GM19455 (cell line): Measurements from ENCODE around the gene FAM120B.
"Not testable (repeated sequence)": the region's sequence is repeated elsewhere in the genome, so short reads cannot be mapped to it uniquely, and the experiment has no call there.

Experiments used
- ATAC-seq: cut with Tn5 transposase; IDR thresholded peaks from one replicate; pipeline ENCODE4 v1.9.1; 2021; ENCODE audit not compliant: unreplicated experiment

Gene FAM120B

DNA sequence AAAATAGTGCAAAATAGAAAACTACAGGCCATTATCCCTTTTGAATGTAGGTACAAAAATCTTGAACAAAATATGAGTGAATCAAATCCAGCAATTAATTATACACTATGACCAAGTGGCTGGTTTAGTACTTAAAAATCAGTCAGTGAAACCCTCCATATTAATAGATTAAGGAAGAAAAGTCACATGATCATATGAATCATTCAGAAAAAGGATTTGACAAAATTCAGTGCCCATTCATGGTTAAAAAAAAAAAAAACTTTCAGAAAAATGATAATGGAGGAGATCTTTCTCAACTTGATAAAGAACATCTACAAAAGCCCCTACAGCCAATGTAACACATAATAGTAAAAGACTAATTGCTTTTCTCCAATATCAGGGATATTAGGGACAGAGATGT, 75.0 kb downstream of the FAM120B start:
- ATAC-seq: no peak

DNA sequence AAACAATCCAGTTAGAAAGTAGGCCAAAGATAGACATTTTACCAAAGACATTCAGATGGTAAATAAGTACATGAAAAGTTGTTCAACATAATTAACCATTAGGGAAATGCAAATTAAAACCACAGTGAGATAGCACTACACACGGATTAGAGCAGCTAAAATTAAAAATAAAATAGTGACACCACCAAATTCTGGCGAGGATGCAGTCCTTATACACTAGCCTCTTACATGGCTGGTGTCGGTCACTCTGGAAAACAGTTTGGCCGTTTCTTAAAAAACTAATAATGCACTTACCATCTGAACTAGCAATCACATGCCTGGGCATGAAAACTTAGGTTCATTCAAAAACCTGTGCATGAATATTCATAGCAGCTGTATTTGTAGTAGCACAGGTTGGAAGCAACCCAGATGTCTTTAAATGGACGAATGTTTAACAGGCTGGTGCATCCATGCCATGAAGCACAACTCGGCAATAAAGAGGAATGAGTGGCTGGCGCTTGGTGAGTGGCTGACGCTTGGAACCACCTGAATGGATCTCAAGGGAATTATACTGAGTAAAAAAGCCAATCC, 77.0 kb downstream of the FAM120B start:
- ATAC-seq: no peak

DNA sequence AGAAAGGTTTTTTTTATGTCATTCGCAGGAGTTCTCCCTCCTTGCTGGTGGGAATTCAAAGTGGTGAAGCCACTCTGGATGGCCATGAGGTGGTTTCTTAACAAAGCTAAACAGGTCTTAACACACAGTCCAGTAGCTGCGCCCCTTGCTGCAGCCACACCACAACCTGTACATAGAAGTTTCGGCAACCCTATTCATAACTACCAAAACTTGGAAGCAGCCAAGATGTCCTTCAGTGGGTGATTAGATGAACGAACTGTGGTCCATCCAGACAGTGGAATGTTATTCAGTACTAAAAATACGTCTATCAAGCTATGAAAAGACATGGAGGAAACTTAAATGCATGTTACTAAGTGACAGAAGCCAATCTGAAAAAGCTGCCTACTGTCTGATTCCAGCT, 78.9 kb downstream of the FAM120B start:
- no peak for ATAC-seq

DNA sequence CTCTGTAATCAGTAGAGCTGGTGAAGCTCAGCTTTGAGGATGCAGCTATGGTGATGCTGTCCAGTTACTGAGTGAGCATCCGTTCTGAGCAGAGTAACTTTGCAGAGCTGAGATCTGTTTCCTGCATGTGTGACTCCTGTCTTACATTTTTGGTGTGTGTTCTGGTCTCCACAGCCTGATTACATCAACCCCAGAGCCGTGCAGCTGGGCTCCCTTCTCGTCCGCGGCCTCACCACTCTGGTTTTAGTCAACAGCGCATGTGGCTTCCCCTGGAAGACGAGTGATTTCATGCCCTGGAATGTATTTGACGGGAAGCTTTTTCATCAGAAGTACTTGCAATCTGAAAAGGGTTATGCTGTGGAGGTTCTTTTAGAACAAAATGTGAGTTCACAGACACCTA, 81.6 kb downstream of the FAM120B start:
- ATAC-seq: no peak

DNA sequence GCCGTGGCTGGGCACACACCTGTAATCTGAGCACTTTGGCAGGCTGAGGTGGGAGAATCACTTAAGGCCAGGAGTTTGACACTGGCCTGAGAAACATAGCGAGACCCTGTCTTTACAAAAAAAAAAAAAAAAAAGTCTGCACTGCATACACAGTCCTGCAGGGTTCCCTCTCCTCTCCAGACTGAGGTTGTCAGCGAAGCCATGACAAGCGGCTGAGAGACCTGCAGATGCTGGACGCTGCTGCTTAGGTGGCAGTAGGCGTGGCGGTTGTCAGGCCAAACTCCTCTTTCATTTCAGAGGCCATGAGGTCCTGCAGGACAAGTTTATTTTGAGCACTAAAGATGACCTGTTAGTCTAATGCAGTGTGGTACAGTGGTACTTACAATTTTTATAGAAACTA, 86.5 kb downstream of the FAM120B start:
- no peak for ATAC-seq

DNA sequence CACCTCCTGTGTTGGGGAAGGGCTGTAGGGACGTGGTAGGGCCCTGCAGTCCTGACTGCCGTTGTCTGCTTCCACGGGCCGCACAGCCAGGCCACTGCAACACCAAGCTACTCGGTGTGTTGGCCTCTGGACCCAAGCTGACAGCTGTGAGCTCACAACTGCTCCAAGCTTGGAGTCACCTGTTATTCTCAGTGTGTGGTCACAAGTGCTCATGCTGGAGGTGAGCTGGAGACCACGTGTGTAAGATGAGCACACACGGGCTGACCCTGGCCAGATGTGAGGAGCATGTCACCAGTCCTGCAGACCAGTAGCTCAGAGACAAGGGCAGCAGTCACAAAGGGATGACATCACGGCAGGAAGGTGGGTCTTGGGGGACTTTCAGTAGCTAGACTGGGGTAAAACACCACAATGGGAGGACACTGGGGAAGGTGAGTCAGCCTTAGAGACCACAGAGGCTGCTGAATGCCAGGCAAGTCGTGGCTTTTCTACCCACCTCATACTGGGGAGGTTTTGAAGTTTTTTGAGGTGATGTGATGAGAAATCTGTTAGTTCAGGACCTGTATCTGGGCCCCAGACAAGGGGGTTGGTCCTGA, 87.3 kb downstream of the FAM120B start:
- ATAC-seq: no peak

DNA sequence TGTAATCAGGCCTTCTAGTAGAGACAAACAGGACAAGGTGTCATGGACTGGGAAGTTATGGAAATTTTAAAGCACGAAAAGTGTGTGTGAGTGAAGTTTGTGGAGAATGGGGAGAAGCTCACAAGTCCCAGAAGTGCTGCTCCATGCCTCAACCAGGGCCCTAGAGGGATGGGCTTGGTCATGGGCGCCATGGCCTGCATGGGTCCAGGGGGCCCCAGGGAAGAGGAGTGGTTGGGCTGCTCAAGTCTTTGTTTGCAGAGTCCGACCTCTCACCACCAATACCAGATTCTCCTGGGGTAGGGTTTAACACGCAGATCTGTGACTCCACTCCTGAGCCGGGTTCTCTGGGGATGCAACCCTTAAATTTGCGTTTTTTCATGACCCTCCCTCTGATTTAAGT, 88.4 kb downstream of the FAM120B start:
- no peak for ATAC-seq

DNA sequence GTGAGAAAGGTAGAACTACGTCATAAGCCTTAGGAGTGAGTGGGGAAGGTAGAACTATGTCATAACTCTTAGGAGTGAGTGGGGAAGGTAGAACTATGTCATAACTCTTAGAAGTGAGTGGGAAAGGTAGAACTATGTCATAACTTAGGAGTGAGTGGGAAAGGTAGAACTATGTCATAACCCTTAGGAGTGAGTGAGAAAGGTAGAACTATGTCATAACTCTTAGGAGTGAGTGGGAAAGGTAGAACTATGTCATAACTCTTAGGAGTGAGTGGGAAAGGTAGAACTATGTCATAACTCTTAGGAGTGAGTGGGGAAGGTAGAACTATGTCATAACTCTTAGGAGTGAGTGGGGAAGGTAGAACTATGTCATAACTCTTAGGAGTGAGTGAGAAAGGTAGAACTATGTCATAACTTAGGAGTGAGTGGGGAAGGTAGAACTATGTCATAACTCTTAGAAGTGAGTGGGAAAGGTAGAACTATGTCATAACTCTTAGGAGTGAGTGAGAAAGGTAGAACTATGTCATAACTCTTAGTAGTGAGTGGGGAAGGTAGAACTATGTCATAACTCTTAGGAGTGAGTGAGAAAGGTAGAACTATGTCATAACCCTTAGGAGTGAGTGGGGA, 92.3 kb downstream of the FAM120B start:
- not testable (repeated sequence) for ATAC-seq

DNA sequence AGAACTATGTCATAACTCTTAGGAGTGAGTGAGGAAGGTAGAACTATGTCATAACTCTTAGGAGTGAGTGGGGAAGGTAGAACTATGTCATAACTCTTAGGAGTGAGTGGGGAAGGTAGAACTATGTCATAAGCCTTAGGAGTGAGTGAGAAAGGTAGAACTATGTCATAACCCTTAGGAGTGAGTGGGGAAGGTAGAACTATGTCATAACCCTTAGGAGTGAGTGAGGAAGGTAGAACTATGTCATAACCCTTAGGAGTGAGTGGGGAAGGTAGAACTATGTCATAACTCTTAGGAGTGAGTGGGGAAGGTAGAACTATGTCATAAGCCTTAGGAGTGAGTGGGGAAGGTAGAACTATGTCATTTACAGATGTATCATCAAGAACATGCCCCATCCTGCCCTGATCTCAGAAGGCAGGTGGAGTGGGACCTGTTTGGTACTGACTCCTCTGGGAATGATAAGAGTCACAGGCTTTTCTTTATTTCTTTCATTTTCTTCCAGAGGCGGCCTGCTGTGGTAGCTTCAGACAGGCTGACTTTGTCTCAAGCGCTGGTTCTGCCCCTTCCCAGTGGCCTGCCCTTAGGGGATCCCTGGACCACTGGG, 93.5 kb downstream of the FAM120B start:
- not testable (repeated sequence) for ATAC-seq

DNA sequence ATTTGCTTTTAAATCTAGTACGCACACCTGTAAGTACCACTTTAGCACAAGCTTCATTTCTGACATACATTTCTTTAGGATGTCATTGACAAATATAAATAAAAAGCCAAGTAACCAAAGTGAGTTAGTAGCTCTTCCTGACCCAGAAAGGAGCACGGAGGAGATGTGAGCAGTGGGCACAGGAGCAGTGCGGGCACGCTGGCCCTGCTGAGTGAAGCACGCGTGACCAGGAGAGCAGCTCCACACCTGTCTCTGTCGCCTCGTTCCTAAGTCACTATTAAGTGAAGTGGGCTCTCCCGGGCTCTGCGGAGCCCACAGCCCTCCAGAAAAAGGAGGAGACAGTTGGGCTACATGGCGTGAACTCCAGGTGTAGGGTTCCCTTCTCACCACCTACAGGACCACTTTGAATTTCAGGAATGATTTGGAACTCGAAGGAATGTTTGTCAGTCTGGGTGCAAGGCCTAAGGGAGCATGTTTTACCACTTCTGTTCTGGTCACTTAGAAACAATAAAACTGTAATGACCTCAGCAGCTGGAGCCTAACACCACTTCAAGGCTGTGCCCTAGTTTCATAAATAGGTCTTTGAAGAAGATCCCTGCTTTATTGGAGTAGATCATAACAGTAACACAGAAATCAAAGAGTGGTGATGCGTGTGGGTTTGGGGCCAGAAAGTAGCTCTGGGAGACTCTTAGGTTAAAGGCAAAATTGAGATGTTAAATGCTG, 95.9 kb downstream of the FAM120B start:
- ATAC-seq: no peak

DNA sequence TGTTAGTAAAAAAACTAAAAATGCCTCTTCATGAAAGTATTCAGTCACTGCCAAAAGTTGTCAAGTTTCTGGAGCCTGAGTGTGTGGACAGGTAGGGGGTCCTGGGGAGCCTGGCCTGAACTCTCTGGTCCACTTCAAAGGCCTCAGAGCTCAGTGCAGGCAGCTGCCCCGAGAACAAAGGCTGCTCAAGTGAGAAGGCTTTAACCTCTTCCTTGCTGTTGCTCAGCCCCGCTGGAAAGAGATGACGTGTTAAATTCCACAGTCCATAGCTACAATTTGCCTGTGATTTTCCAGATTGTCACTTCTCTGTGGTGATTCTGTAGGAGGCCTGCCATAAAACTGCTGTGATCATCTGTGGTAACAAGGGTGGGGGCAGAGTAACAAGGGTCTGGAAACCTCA, 96.9 kb downstream of the FAM120B start:
- no peak for ATAC-seq

DNA sequence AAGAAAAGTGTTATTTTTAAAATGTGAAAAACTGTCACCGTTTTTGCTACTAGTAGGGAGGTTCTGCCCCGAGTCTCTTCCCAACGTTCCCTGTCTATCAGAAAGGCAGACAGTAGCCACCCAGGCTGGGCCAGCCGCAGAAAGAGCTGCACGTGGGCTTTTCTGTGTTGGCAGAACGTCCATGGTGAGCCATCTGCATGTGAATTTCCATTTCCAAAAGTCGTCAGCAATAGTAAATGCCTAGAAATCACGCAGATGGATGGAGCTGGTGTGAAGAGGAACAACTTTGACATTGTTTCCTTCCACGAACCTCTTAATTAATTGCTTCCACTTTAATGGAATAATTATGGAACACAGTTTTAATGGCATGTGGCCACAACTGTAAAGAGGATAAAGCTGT, 97.5 kb downstream of the FAM120B start:
- ATAC-seq: no peak

DNA sequence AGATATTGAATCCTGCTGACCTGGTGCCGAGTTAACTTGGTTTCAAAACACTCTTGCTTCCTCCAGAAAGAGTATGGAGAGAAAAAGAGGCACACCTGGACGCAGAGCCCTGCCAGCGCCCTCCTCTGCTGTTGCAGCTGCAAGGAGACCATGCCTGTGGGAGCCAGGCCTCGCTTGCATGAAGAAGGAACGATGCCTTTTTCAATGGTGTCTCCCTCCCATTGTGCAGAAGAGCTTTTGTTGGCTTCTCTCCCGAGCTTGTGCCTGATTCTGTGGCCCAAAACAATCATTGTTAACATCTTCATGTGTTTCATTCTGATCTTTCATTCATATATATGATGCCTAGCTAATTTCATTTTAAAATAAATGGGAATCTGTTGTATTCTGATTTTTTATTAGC, 98.1 kb downstream of the FAM120B start:
- ATAC-seq: no peak

DNA sequence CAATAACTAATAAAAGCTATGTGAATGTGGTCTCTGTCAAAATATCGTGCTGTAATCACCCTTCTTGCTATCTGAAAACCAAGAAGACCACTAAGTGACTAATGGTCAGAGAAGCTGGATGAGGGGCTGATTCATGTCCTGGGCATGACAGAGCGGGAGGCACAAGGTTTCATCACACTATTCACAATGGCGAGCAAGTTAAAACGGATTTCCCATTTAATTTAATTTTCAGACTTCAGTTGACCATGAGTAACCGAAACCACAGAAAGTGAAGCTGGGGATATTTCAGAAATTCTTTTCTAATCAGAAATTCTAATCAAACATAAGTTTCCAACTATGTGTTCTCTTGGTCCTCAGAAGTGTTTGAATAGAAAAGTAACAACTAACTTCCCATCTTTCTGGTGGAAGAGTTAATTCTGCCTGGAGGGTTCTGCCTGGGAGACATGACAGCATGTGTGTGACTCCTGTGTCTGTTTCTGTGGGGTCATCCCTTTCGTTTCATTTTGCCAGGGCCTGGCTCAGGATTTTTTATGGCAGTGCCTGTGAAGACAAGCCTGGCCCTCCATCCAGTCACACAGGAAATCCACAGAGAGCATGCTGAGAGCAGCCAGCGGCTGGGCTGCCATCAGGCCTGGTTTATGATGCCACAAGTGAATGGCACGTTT, 98.9 kb downstream of the FAM120B start:
- no peak for ATAC-seq

DNA sequence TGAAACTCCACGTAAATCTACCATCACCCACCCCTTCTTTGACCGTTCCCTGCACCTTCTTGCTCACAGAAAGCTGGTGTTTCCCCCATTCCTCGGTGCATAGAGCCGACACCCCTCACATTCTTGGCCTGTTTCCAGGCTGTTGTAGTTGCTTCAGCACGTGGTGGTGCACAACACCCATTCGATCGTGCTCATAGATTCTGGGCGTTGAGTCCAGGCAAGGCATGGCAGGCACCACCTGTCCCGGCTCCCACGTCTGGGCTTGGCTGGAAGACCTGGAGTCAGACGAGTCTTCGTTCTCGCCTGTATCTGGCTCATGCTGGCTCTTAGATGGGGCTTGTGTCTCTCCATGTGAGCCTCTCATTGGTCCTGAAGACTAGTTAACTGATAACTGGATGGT, 100.6 kb downstream of the FAM120B start:
- no peak for ATAC-seq

DNA sequence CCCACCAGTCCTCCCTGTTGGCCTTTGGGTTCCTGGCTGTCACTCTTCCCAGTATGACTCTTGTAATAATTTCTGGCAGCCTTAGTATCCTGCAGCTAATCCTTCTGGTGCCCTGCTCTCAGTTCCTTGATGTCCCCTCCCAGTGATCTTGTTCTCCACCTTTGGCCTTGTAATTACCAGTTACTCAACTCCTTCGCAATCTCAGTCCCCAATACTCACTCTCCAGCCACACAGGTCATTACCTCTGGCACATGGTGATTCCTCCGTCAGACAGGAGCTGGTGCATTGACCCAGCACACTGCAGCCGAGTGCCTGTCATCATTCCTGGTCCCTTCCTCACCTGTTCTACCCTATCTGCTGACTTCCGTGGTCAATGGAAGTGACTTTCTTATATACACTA, 101.4 kb downstream of the FAM120B start:
- ATAC-seq: no peak

DNA sequence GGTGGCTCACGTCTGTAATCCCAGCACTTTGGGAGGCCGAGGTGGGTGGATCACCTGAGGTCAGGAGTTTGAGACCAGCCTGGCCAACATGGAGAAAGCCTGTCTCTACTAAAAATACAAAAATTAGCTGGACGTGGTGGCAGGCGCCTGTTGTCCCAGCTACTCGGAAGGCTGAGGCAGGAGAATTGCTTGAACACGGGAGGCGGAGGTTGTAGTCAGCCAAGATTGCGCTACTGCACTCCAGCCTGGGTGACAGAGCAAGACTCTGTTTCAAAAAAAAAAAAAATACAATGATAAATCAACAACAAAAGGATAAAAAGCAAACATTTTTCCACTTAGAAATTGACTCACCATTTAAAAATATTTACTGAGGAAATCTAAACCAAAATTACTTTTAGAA, 103.2 kb downstream of the FAM120B start:
- not testable (repeated sequence) for ATAC-seq

DNA sequence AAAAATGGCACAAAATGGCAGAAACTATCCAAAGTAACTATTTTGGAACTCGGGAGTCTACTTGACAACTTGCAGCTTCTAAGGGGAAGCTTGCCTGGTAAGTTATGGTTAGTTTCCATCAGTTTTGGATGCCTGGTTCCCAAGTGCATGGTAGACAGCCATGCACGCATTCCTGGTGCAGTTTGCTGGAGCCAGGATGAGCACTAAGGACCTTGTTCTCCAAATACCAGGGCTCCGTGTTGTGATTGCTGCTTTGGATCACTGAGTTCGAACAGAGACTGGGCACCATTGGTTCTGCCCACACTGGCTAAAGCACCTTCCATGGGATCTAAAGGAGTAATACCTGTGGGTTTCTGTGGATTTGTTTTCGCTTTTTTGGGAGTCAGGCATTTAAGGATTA, 103.7 kb downstream of the FAM120B start:
- no peak for ATAC-seq

DNA sequence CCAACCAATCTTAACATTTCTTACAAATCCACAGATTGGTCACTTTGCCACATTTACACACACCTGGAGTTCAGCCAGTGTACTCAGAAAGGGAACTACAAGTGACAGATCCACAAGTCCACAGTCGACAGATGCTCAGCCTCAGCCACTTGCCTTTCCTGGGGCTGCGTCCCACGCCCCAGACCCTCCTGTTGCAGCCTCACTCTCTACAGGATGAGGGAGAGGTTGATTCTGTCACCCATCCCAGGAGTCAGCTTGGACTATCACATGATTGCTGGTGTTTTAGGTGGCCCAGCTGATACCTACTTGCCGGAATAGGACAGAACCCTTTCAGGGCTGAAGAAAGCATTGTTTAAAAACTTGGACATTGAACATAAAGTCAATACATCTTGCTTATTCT, 108.8 kb downstream of the FAM120B start:
- no peak for ATAC-seq

DNA sequence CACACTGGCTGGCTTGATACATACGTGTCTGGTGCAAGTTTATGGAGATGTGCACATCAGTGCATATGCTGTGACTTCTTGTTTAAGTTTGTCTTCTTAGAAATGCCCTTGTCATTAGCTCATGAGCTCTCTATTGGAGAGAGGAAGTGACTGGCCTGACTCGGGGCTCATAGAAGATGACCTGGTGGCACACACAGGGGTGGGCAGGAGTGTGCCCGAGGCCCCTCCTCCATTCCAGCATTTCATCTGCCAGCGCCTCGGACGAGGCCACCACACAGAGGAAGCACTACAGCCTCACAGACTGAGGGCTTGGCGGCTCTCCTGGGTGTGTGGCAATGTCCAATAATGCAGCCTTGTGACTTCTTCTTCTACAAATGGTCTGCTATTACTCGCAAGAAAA, 109.7 kb downstream of the FAM120B start:
- ATAC-seq: no peak

DNA sequence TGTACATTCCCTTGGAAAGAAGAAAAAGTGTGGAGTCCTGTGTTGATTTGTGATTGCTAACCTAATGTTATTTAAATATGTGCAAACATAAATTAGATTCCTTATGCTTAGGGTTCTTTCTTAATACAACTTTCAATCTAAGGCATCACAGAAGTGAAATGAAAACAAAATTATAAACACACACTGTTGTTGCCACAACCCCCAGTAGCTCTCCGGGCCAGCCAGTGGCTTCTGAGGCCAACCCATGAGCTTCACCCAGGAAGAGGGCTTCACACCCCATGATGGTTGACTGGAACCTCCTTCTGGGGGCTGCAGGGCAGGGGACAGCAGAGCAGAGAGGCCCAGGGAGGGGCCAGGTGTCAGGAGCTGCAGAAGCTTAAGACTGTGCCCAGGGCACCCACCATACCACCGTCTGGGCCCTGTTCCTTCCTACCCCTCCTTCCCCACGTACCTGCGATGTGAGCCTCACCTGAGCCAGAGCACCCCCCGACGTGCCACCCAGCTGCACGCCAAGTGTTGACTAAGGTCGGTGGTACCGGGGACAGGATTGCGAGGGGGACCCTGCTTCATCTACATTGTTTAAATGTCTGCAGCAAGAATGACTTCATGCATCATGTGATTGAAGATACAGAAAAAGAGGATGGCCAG, 110.5 kb downstream of the FAM120B start:
- ATAC-seq: no peak
